ENCODE data around the gene ASTL.

Gene ASTL

DNA sequence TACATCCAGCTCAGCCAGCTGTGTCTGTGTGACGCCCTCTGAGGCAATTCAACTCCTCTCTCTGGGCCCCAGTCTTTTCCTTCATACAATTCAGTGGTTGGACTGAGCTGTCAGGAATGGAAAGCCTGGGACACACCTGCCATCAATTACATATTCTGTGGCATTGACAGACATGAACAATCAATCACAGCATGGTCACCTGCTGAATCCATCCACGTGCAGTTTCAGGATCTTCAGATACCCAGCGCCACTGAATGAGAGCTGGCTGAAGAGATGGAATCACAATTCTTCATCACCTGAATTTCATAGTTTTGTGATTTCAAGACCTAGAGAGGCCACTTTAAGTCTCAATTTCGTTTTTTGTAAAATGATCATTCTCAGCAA lies 27.1 kb downstream of the ASTL start:
- no peak for DNase-seq

DNA sequence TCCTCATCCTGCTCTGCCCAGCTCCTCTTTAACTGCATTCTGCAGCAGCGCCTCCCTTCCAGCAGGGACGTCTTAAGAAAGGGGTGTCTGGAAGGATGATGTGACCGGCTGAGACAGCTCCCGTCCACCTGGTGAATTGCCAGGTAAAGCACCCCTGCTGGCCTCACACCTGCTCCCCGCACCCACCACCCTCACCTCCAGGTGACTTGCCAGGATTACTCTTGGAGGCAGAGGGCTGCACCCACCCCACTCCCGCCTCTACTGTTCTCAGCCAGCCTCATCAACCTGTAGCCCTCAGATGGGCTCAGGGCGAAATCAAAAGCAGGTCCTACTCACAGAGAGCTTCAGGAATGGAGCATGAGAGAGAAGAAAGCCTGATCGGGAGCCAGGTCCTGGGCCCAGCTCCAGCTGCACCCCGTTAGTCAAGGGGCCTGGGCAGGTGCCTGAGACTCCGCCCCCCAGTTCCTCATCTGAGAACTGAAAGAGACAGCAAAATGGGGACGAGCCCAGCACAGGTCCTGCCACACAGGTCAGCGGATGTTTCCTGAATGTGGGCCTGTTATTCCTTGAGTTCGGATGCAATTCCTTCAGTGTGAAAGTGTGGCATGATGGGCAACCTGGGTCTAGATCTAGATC lies 27.6 kb downstream of the ASTL start:
- no peak for DNase-seq

DNA sequence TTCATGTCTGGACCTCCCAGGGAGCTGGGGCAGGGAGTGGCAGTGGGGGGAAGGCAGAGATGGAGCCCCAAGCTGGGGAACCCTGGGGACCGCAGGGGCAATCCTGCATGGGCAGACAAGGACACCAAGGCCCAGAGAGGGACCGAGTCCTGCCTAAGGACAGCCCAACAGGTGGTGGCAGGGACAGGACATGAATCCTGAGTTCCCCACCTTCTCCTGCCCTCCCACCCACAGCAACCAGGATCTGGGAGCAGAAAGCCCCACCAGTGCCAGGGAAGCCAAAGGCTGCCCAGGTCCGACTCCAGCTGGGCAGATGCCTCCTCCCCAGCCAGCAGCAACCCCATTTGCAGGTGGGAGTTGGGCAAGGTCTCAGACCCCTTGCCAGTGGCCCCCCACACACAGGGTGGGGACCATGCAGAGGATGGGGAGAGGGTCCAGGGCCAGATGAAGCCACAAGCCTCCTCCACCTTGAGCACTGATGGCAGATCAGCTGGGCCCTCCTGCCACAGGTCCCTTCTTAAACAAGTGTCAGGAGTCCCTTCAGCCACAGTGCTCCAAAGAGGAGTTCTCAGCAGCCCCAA lies 28.3 kb downstream of the ASTL start:
- DNase-seq: no peak

DNA sequence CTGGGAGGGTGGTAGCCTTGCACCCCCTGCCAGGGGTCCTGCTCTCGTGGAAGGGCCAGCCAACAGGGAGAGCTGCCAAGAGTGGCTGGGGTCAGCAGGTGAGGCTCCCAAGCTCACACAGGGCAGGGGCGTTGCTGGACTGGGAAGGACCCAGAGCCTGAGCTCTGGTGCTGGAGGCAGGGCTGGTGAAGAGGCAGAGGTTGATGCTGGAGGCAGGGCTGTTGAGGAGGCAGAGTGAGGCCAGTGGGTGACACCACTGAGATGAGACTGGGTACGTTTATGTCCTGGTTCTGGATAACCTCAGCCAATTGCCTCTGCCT lies 29.0 kb downstream of the ASTL start:
- DNase-seq: no peak

DNA sequence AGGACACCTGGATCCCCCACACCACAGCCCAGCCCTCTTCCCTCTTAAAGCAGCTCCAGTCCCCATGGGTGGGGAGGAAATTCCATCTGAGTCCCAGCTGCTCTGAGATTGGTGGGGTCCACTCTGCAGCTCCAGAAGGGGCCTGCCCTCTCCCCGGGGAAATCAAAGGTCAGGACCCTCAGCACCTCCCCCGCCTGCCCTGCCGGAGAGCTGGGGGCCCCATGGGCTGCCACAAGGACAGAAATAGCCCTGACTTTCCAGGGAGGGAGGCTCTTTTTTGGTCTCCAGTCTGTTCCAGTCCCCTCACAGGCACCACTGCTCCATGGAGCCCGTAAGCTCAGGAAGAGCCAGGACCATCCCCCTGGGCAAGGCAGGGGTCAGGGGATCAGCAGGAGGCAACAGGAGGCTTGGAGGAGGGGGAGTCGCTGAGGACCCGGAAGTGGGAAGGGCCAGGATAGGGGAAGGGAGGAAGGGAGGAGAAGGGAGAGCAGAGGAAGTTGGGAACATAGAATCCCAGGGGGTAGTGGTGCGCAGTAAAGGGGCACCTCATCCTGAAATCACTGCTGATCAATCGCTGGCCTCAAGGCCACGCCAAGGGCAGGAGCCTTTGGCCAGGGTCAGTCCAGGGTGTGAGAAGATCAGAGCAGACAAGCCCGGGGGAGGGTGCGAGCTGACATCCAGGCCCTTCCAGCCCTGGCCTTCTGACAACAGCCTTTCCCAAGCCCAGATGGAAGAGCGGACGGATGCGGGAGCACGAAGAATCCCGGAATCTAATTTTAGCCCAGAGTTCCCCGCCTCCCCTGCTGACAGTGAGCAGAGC lies 29.6 kb downstream of the ASTL start:
- no peak for DNase-seq

DNA sequence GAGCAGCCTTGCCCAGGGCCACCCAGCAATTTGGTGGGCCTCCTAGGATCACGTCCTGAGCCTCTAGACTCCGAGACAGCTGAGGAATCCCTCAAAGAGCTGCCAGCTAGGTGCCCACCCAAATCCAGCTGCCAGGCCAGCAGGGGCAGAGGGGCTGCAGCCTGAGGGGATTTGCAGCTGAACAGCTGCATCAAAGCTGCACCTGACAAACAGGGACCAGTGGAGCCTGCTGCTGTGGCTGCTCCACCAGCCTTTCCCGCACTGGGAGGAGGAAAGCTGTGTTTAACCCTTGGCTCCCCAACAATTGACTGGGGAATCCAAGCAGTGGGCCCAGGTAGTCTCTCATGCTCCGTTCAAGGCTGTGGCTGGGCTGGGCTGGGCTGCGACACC lies 30.2 kb downstream of the ASTL start:
- DNase-seq: no peak

DNA sequence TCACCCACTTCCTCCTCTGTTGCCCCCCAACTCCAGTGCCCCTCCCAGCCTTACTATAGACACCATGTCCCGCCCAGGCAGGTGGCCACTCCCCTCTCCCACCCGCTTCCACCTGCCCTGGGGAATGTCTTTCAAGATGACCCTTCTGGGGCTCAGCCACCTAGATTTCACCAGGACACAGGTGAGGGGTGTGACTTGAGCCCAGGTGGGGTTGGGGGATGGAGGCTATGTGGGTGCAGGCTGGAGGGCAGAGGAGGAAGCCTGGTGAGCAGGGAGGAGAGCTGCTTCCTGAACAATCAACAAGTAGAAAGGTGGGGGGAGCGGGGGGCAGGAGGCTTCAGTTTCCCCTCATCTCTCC lies 30.6 kb downstream of the ASTL start:
- no peak for DNase-seq

DNA sequence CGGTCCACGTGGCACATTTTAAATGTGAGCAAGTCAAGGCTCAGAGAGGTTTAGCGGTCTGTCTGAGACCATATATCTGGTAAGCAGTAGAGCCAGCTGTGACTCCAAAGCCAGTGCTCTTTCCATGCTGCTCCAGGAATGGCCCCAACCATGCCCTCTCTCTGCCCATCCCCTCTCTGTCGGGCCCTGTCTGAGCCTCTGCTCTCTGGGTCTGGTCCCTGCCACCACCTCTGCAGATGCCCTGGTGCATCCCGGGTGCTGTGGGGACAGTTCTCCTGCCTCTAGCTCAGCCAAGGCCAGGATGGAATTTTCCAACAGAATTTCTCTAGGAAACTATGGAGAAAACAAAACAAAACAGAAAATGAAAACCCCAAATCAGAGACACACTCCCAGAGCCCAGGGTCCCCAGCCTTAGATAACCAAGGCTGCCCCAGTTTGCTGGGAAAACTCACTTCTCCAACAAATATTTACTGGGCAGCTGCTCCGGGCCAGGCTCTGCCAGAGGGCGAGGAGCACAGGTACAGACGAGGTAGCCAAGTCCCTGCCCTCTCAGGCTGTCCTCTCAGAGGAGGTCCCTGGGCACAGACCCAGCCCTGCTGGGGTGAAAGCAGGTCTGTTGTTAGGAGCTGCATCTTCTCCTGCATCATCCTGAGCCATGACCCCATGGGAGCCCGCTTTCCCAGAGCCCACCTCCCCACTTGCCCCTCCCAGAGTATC lies 31.2 kb downstream of the ASTL start:
- DNase-seq: no peak

DNA sequence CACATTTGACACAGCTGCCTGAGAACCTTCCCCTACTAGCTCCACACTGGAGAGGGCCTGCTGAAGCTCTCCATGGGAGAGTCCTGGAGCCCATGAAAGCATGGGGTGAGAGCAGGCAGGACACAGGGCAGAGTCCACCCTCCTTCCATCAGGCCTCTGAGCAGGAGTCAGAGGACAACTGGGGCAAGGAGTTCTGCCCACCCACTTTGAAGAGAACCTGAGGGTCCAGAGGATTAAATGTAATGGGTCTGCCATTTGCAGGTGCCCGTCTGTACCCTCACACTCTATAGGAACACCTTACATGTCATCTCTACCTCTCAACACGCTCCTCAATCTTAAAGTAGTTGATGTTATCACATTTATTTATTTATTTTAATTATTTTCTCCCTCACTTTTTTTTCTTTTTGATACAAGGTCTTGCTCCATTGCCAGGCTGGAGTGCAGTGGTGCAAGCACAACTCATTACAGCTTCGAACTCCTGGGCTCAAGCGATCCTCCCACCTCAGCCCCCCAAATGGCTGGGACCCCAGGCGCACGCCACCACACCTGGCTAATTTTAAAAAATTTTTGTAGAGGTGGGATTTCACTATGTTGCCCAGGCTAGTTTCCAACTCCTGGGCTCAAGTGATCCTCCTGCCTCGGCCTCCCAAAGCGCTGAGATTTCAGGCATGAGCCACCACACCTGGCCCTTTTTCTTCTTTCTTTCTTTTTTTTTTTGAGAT lies 32.1 kb downstream of the ASTL start:
- no peak for DNase-seq

DNA sequence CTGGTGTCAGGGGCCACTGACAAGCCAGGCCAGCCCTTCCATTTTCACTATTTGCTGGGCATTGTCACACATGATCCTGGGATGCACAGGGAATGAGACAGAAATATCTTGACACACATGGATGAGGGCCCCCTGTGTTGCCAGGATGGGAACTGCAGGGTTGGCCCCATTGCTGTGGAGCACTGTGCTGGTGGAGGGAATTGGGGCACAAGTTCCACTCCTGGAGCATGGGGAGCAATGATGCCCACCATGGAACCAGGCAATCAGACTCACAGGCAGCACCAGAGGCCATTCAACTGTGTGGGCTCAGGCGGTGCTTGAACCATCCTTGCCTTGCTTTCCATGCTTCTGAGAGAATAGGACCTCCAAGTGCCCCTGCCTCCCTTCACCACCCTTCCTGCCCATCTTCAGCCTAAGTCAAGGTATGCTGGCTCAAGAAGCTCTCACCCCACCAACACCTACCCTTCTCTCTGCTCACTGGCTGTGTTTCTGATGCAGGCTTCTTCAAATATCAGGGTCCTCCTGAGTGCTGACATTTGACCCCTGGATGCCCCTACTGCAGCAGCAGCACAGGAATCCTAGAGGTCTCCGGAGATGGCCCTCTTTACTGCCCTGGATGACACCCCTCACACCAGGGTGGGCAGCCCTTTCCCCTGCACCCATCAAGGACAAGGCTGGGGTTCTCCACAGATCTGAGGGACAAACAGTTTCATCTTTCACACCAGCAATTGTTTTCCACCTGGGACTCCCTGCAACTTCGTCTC lies 33.0 kb downstream of the ASTL start:
- no peak for DNase-seq

DNA sequence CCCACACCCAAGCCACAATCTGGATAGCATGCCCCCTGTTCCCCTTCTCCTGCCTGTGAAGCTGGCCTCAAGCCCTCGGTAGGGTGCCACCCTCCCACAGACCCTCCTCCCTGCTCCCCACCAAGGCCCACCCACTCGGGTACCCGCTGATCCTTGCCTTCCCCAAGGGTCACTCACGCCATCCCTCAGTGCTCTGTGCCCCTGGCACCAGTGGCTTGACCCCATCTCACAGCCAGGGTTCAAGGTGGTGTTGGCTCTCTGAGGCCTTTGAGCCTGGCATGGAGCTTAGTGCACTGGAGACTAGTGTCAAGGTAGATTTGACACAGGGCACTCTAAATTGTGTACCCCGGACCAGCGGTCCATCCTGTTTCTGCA lies 33.8 kb downstream of the ASTL start:
- no peak for DNase-seq

DNA sequence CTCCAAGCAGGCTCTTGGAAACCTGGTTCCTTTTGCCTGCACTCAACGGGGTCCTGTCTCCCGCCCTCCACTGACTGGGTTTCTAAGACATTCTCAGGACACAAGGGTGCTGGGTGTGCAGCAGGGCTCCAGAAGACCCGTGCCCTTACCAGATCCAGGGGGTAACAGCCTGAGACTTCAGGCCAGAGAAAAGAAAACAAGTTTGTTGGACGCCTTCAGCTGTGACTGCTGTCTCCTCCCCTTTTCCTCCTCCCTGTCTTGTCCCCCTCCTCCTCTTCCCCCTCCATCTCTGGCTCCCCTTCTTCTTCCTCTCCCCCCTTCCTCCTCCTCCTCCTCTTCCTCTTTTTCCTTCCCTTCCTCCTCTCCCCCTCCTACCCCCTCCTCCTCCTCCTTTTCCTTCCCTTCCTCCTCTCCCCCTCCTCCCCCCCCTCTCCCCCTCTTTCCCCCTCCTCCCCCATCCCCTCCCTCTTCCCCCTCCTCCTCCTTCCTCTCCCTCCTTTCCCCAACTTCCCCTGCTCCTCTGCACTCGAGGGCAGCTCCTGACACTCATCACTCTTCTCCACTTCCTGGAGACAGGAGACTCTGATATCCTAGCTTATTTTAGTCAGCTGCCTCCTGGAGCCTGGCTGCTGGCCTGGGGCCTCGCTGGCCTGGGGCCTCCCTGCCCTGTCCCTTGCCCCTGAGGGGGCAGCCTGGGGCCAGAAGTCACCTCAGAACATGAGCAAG lies 34.4 kb downstream of the ASTL start:
- DNase-seq: no peak

DNA sequence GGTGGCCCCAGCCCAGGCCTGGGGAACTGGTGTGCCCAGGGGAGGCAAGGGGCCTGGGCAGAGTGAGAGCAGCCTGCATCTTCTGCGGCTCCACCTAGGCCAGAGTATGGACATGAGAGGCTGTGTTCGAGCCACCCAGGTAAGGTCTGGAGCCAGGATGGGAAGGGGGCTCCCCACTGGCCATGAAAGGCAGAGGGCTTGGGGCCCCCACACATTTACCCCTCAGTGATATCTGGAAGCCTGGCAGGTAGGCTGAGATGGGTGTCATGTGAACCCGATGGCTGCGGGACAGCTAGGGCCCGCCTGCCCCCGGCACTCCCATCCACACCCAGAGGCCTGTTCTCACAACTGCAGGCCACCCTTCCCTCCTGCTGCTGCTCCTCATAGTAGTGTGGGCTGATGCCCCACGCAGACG lies 35.1 kb downstream of the ASTL start:
- DNase-seq: no peak

DNA sequence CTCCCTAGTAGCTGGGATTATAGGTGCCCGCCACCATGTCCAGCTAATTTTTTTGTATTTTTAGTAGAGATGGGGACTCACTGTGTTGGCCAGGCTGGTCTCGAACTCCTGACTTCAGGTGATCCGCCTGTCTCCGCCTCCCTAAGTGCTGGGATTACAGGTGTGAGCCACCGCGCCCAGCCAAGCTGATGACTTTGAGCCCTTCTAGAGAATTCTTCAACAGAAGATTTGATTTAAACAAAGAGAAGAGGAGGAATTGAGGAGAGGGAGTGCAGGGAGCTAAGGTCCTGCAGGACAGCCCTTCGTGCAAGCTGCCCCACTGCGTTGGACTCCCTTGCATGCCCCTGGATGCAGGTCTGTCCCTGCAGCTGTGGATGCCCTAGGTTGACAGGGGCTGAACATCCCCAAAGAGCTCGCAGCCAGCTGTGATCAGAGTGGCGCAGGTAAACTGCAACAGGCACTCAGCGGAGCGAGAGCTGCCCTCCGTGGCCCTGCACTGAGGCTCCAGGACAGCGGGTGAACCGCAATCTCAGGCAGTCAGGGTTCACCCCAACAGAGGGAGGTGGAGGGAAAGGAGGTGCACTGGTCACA lies 35.6 kb downstream of the ASTL start:
- DNase-seq: no peak

DNA sequence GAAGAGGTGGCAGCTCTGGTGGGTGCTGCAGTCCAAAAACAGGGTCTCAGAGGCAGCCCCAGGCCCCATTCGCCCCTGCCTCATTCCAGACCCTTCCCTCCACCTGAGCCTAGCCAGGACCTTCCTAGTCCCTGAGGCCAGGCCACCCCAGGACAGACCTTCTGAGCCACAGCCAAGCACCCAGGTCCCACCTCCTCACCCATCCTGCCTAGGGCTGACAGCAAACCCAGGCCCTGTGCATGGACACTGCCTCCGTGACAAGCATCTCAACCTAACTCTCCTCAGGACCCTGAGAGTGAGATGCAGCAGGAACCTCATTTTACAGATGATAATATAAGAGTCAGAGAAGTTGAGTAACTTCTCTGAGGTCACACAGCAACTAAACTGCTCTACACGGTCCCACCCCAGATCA lies 37.4 kb downstream of the ASTL start:
- no peak for DNase-seq

DNA sequence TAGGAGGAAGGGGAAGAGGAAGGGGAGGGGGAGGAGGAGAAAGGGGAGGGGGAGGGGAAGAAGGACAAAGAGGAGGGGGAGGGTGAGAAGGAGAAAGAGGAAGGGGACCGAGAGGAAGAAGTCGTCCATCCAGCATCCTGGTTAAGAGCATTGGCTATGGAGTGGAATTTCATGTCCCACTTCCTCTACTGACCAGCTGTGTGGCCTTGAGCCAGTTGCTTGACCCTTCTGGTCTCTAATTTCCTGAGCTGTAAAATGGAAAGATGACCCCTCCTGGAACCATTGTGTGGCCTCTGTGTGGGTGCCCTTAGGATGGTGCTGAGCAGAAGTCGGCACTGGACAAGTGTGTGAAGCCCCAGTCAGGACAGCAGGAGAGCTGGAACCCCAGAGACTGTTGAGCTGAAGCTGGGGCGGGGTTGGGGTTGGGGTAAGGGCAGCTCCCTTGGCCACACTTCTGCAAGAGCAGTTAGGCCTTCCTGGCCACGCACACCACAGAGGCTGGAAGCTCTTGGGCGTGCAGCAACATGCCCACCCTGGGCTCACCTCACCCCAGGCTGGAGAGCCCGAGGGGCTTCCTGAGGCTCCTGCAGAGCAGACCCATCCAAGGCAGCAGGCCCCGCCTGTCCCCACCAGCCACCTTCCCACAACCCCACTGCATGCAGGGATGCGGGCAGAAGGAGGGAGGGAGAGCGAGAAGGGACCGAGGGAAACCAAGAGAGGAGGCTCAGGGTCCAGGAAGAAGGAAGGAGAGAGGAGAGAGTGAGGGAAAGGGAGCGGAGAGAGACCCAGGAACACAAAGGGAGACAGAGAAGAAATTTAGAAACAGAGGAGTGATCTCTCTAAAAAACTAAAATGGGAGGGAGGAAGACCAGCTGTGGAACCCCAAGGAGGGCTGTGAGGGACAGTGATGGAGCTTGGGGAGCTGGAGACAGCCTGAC lies 38.2 kb downstream of the ASTL start:
- no peak for DNase-seq

DNA sequence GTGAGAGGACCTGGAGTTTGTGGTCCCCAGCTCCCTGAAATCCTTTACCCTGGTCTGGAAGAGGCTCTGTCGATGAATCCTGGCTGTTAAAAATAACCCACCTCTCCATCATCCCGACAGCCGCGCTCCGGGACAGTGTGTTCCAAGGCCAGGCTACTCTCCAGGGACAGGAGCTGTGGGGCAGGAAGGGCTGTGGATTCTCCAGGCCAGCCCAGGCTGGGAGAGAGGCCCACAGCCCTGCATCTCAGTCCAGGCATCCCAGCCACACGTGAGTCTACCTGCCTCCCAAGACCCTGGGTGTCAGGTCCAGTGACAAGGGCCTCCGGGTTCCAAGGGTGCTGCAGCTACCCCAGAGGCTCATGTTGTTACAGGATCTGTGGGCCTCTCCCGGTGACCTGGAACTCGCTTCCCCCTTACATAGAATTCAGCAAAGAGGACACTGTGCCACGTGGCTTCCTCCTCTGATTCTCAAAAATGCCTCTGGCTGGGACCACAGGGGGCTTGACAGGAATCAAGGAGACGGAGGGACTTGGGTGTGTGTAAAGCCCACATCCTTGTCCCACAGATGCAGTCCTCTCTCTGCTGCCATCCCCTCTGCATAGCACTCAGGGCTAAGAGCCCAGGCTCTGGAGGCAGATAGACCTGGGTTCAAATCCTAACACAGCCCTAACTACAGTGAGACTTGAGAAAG lies 39.3 kb downstream of the ASTL start:
- no peak for DNase-seq

DNA sequence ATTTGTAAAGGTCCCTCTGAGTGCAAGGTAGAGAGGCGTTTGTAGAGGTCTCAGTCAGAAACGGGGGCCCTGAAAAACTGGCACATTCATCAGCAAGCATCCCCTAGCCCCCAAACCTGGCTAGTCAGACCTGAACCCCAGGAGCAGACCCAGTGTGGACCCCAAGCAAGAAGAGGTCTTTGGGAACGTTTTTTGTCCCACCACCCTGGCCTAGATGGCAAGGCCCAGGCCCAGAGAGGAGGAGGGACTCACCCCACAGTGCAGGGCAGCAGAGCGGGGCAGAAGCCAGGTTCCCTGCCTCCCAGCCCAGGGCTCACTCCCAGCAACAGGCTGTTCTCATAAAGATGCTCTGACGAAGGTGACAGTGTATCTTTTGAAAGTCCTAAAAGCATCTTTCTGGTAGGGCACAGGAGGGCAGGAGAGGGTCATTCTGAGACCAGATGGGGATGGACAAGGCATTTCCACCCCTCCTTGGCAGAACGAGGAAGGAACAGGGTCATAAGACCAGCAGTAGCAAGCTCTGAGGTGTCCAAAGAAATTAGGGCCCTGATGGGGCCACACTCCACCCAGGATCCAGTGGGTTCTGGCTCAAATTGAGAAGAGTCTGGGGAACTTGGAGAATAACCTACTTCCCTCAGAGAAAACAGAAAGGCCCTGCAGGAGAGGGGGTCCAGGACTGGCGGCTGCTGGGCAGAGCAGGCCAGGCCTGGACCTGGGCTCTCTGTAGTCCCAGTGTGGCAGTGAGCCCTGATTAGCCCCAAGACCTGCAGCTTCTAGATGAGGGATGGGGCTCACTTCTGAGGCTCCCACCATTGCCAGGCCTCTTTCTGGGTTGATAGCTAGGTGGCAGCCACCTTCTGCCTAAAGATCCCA lies 40.1 kb downstream of the ASTL start:
- DNase-seq: no peak

DNA sequence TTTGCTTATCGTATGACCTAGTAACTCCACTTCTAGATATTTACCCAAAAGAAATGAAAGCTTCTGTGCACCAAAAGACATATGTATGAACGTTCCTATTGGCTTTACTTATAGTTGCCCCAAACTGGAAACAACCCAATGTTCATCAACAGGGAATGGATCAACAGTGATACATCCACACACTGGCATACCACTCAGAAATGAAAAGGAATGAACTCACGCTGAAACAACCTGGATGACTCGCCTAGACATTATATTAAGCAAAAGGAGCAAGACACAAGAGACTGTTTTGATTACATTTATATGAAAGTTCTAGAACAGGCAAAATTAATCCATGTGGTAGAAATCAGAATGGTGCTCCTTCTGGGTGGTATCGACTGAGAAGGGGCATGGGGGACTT lies 40.9 kb downstream of the ASTL start:
- DNase-seq: no peak
